Testis (tissue), 2 donors: Measurements from ENCODE around the gene GZMH.
"Not testable (repeated sequence)": the region's sequence is repeated elsewhere in the genome, so short reads cannot be mapped to it uniquely, and the experiment has no call there.

Experiments used
- CTCF ChIP-seq, 3 experiments: fragments of 450-650 bp in 2 of 3; fragments of 200-600 bp in 1 of 3; sonication (generic) in 1 of 3; IDR thresholded peaks; one replicate each; pipeline ENCODE4 v1.5.1; 2016 to 2019; ENCODE audit warnings: antibody characterized with exemption in 3 of 3, mild to moderate bottlenecking in 2 of 3, moderate library complexity in 1 of 3
- POLR2A ChIP-seq: fragments of 450-650 bp; IDR thresholded peaks from one replicate; pipeline ENCODE4 v1.6.1; 2017; ENCODE audit warnings: antibody characterized with exemption, mild to moderate bottlenecking, moderate library complexity

DNA sequence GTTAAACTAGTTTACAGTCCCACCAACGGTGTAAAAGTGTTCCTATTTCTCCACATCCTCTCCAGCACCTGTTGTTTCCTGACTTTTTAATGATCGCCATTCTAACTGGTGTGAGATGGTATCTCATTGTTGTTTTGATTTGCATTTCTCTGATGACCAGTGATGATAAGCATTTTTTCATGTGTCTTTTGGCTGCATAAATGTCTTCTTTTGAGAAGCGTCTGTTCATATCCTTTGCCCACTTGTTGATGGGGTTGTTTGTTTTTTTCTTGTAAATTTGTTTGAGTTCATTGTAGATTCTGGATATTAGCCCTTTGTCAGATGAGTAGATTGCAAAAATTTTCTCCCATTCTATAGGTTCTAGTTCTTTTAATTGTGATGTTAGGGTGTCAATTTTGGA is 25.1 kb downstream of the GZMH start:
- not testable (repeated sequence) for TF ChIP-seq POLR2A; CTCF (IDR thresholded peaks at IDR 0.05)
